Ovary (tissue), 9 donors: ENCODE measurements around the gene APOD. TPM values are rescaled to one million over a fixed set of nuclear protein-coding genes. Genes with fewer than 3 reads are reported as not detected.
"Not testable (repeated sequence)": the region's sequence is repeated elsewhere in the genome, so short reads cannot be mapped to it uniquely, and the experiment has no call there.

ENCODE experiments used
- DNase-seq, 5 donors: peaks; one replicate each; pipeline ENCODE4 v3.0.0-alpha.2; 2019 to 2020
- H3K27ac ChIP-seq, 2 donors: fragments of 200-600 bp; one replicate each; pipeline versions ENCODE4 v1.5.1 to v1.8.0; 2019 to 2022
- H3K27me3 ChIP-seq: fragments of 200-600 bp; one replicate; pipeline ENCODE4 v1.8.0; 2022
- H3K36me3 ChIP-seq: fragments of 200-600 bp; sonication (generic); one replicate; pipeline ENCODE4 v1.5.1; 2019
- H3K4me1 ChIP-seq: one replicate; pipeline ENCODE4 v1.8.1; 2013; ENCODE audit warnings: mild to moderate bottlenecking, moderate library complexity; ENCODE audit not compliant: insufficient read depth
- H3K4me3 ChIP-seq: fragments of 200-600 bp; sonication (generic); one replicate; pipeline ENCODE4 v1.5.1; 2017
- H3K9me3 ChIP-seq, 2 donors: fragments of 200-600 bp in 1 of 2; sonication (generic) in 1 of 2; one replicate each; pipeline versions ENCODE4 v1.5.1 to v1.8.1; 2013 to 2019; ENCODE audit warnings: mild to moderate bottlenecking in 1 of 2, moderate library complexity in 1 of 2
- EP300 ChIP-seq: sonication (generic); formaldehyde crosslinking; IDR thresholded peaks from one replicate; pipeline ENCODE4 v1.6.1; 2017; ENCODE audit warnings: antibody characterized with exemption
- POLR2A ChIP-seq: fragments of 450-650 bp; IDR thresholded peaks from one replicate; pipeline ENCODE4 v1.6.1; 2017; ENCODE audit warnings: antibody characterized with exemption, mild to moderate bottlenecking, moderate library complexity
- WGBS, 3 donors: extraction: QIAGEN DNeasy Blood & Tissue Kit in 1 of 3; methylation state at CpG; one replicate each; pipeline versions ENCODE4 v1.1.5 to v1.1.7; 2013 to 2017; 5-methylcytosine and 5-hydroxymethylcytosine counted together
- intact Hi-C, 4 donors: fragments of 100-400 bp; cut with DNase I; formaldehyde crosslinking; loops; one replicate each; pipeline versions ENCODE4 v1.11.0 to v1.15.1; 2022 to 2023
- polyA plus RNA-seq, 2 donors: library from polyadenylated mRNA; stranded (reverse); fragments of 200-250 nt in 1 of 2; fragments of 350-450 nt in 1 of 2; fragmentation: Illumina TruSeq in 1 of 2; extraction: RNeasy Lipid Tissue Mini Kit (QIAGEN cat#74804) in 1 of 2; gene quantifications; one replicate each; pipeline ENCODE4 v1.2.3, GENCODE V29; 2013 to 2014
- total RNA-seq, 7 donors: library from RNA; depleted of rRNA in 2 of 7; stranded (reverse); fragments of >200 nt in 2 of 7; fragmentation: NEBNext Ultra II Directional in 3 of 7; extraction: Animal tissue kit (Norgen Biotek cat#: 25700) in 3 of 7; gene quantifications; one replicate each; pipeline versions ENCODE4 v1.1.0 to v1.2.4, GENCODE V29; 2016 to 2023
- TF ChIP-seq, protein P1 (sequence below), 3 donors: fragments of 450-650 bp in 2 of 3; fragments of 200-600 bp in 1 of 3; IDR thresholded peaks; one replicate each; pipeline versions ENCODE4 v1.5.1 to v1.8.0; 2016 to 2022; ENCODE audit warnings: antibody characterized with exemption in 3 of 3, mild to moderate bottlenecking in 1 of 3
- donor health status: DM: no; HTN: no; CAD: no; lungs with moderate emphysema.
- donor health status: DM: no; HTN: no; CAD: no.
- donor health status: Bipolar disorder and iron deficiency.
- donor health status: DM: yes; HTN: yes; CAD: no.
- donor health status: DM: no; HTN: no; CAD: no.
- donor health status: DM: yes; HTN: yes; CAD: no.

Gene APOD
- total and polyA plus RNA-seq, 9 donors: 38.0 to 748 (median 101) TPM

DNA sequence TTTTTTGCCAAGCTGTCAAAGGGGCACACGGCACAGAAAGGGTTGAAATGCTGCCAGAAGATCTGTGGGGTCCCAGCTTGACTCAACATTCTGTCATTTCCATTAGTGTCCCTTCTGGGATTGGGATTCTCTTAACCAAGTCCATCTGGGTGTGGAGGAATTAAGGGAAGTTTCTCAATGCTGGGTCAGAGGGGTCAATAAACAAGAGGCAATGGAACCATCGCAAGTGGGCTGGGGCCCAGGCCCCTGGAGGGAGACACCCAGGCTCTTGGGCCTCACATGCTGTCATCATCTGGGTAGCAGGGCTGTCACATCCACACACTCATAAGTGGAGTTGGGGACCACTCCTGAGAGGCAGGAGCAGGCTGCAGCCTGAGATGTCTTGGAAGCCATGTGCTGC, 8.1 kb upstream of the APOD start:
- no peaks in the 10 kb centered on the region for H3K4me1 ChIP-seq

DNA sequence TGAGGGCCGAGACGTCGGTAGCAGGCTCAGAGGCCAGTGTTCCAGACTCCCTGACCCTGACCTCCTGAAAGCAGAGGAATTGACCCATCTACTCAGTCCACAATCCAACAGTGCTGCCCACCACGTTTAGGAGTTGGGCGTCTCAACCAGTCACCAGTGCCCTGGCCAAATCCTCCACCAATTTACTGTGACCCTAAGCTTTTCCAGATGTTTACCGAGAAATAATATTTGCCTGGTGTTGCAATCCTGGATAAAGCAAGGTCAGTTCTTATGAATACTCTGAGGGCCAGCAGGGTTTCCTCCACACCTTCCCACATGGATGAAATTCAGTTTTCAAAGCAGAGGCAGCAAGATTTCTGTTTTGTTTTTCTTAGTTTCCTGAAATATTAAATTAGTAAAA, 7.5 kb upstream of the APOD start:
- DNase-seq: no peak

More for the DNA sequence above, 8.1 kb upstream of the APOD start:
- Histone ChIP-seq H3K27ac (no peak overlapping the region), H3K9me3 (no peaks in the 10 kb centered on the region), H3K4me3 (no peak overlapping the region), H3K27me3 (no peaks in the 10 kb centered on the region), H3K36me3 (no peaks in the 10 kb centered on the region)
- TF ChIP-seq, protein P1, sequence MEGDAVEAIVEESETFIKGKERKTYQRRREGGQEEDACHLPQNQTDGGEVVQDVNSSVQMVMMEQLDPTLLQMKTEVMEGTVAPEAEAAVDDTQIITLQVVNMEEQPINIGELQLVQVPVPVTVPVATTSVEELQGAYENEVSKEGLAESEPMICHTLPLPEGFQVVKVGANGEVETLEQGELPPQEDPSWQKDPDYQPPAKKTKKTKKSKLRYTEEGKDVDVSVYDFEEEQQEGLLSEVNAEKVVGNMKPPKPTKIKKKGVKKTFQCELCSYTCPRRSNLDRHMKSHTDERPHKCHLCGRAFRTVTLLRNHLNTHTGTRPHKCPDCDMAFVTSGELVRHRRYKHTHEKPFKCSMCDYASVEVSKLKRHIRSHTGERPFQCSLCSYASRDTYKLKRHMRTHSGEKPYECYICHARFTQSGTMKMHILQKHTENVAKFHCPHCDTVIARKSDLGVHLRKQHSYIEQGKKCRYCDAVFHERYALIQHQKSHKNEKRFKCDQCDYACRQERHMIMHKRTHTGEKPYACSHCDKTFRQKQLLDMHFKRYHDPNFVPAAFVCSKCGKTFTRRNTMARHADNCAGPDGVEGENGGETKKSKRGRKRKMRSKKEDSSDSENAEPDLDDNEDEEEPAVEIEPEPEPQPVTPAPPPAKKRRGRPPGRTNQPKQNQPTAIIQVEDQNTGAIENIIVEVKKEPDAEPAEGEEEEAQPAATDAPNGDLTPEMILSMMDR (IDR thresholded peaks at IDR 0.05): no peak
- TF ChIP-seq EP300: no peak
- TF ChIP-seq POLR2A: no peak
- no peak for DNase-seq
- intact Hi-C loops: loop anchor here in 1 of 4 donors (2.0 kb wide), 1 partner anchor 23 kb away; no protein-coding TSS in a partner anchor
- 58 to 65% (median 59%) methylated on average over 2 of the region's 2 CpGs for WGBS, 3 donors

DNA sequence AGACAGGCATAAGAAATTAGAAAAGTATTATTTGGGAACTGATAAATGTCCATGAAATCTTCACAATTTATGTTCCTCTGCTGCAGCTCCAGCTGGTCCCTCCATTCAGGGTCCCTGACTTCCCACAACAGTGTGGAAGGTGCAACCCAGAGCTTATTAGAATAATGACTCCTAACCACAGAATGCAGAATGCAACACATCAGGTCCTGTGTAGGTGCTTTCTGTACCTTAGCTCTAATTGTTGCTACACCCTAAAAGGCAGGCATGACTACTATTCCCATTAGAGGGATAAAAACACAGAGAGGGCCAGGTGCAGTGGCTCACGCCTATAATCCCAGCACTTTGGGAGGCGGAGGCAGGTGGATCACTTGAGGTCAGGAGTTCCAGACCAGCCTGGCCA, 6.6 kb upstream of the APOD start:
- H3K4me1 ChIP-seq, H3K4me3 ChIP-seq, H3K36me3 ChIP-seq, intact Hi-C loops, DNase-seq, H3K27ac ChIP-seq, H3K9me3 ChIP-seq, H3K27me3 ChIP-seq: not testable (repeated sequence)
- 92 to 100% (median 100%) methylated on average over 2 of the region's 2 CpGs for WGBS, 3 donors

More for the DNA sequence above, 7.5 kb upstream of the APOD start:
- Histone ChIP-seq H3K27me3 (no peaks in the 10 kb centered on the region), H3K4me1 (no peaks in the 10 kb centered on the region), H3K27ac (no peak overlapping the region), H3K36me3 (no peaks in the 10 kb centered on the region), H3K4me3 (no peak overlapping the region), H3K9me3 (no peaks in the 10 kb centered on the region)
- WGBS, 3 donors: 26 to 41% (median 26%) methylated on average over 6 of the region's 6 CpGs
- intact Hi-C loops: no loop called here
- no peak for TF ChIP-seq POLR2A
- TF ChIP-seq, protein P1 (IDR thresholded peaks at IDR 0.05): no peak
- TF ChIP-seq EP300: no peak

DNA sequence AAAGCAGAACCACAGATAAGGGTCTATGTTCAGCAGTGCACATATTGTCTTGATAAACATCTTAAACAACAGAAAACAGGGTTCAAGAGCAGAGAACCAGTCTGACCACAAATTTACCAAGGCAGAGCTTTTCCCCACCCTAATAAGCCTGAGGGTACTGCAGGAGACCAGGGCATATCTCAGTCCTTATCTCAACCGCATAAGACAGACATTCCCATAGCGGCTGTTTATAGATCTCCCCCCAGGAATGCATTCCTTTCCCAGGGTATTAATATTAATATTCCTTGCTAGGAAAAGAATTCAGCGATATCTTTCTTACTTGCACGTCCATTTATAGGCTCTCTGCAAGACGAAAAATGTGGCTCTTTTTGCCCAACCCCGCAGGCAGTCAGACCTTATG, 6.1 kb upstream of the APOD start:
- 46 to 75% (median 47%) methylated on average over 6 of the region's 6 CpGs for WGBS, 3 donors
- H3K36me3 ChIP-seq, H3K9me3 ChIP-seq, H3K4me1 ChIP-seq, intact Hi-C loops, H3K4me3 ChIP-seq, H3K27ac ChIP-seq, DNase-seq, H3K27me3 ChIP-seq: not testable (repeated sequence)

DNA sequence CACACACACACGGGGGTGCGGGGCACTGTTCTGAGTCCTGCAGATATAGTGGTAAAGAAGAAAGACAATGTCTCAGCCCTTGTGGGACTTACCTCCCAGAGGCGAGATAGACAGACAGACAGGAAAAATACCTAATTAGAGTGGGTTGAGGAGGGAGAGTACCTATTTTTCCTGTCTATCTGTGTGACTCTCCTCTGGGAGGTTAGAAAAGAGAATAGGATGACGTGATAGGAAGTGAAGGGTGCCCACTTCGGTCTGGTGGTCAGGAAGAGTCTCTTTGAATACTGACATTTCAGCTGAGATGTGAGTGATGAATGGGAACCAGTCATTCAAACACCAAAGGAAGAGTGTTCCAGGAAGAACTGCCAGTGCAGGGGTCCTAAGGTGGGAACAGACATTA, 4.1 kb upstream of the APOD start:
- 89 to 90% (median 89%) methylated on average over 5 of the region's 5 CpGs for WGBS, 3 donors

More for the DNA sequence above, 4.1 kb upstream of the APOD start:
- intact Hi-C loops: no loop called here
- Histone ChIP-seq H3K27ac (no peak overlapping the region), H3K27me3 (no peaks in the 10 kb centered on the region), H3K9me3 (no peaks in the 10 kb centered on the region), H3K4me1 (peaks cover 6% of the 10 kb centered on the region), H3K4me3 (no peak overlapping the region), H3K36me3 (no peaks in the 10 kb centered on the region)
- TF ChIP-seq, protein P1 (IDR thresholded peaks at IDR 0.05): no peak
- TF ChIP-seq POLR2A (no peak), EP300 (no peak)
- no peak for DNase-seq
